GM12878 (cell line): Measurements from ENCODE around the gene LIMS2. TPM values are rescaled to one million over a fixed set of nuclear protein-coding genes. Genes with fewer than 3 reads are reported as not detected.

Experiments
- ATAC-seq: fragments of 200-7000 bp; cut with Tn5 transposase; 3 replicates; pipeline ENCODE4 v1.9.1; 2020; ENCODE audit warnings: mild to moderate bottlenecking, moderate library complexity
- BruUV-seq: library from RNA; stranded (reverse); fragments of 400-500 nt; replicated peaks from 2 replicates; lab custom pipeline; 2021; lab: Mats Ljungman, UMichigan
- CTCF ChIA-PET: fragments of 300-600 bp; sonication (Branson Sonifier 250); formaldehyde crosslinking; extraction: SDS; loops from one replicate; lab custom pipeline; 2021; ENCODE audit warnings: inconsistent platforms; lab: Yijun Ruan, JAX
- POLR2A ChIA-PET: fragments of 350-600 bp; formaldehyde crosslinking; extraction: SDS; loops from one replicate; lab custom pipeline; 2021; ENCODE audit warnings: inconsistent platforms; lab: Charles Lee
- RAD21 ChIA-PET: fragments of 300-600 bp; sonication (Branson Sonifier 250); formaldehyde crosslinking; loops from one replicate; lab custom pipeline; 2023; ENCODE audit warnings: antibody characterized with exemption; ENCODE audit not compliant: unreplicated experiment; lab: Charles Lee
- SMC1A ChIA-PET: fragments of 300-600 bp; sonication (Branson Sonifier 250); formaldehyde crosslinking; loops from one replicate; lab custom pipeline; 2023; ENCODE audit not compliant: unreplicated experiment, uncharacterized antibody; lab: Charles Lee
- DNase-seq: peaks from one replicate; pipeline ENCODE4 v3.0.0-alpha.2; 2011; ENCODE audit warnings: low read depth, low spot score
- FAIRE-seq: peaks from 3 replicates; lab custom pipeline; 2011; peaks lifted over from hg19 to GRCh38; lab: Jason Lieb, UNC
- H2AFZ ChIP-seq: 2 replicates; pipeline ENCODE4 v1.6.0; 2011; ENCODE audit warnings: low read depth, low read length, control low read depth; ENCODE audit not compliant: control insufficient read depth
- H3K27ac ChIP-seq: 2 replicates; pipeline ENCODE4 v1.5.1; 2011; ENCODE audit warnings: control low read depth; ENCODE audit not compliant: control insufficient read depth, insufficient read depth
- H3K27me3 ChIP-seq, 2 experiments: replicated peaks in 1 of 2; 2 replicates each; pipeline versions ENCODE4 v1.6.0 to v1.6.1; 2011; ENCODE audit warnings: low read length in 1 of 2; ENCODE audit not compliant: control insufficient read depth in 2 of 2, insufficient read depth in 2 of 2
- H3K36me3 ChIP-seq, 2 experiments: 2 replicates each; pipeline ENCODE4 v1.5.1; 2011; ENCODE audit warnings: low read length in 1 of 2; ENCODE audit not compliant: control insufficient read depth in 2 of 2, insufficient read depth in 2 of 2
- H3K4me1 ChIP-seq: 2 replicates; pipeline ENCODE4 v1.6.1; 2011; ENCODE audit warnings: mild to moderate bottlenecking, low read length, moderate library complexity, mixed read lengths; ENCODE audit not compliant: control insufficient read depth, insufficient read depth
- H3K4me2 ChIP-seq: 2 replicates; pipeline ENCODE4 v1.6.0; 2011; ENCODE audit warnings: control low read depth; ENCODE audit not compliant: control insufficient read depth, insufficient read depth
- H3K4me3 ChIP-seq: fragments of 200-600 bp; sonication (generic); 2 replicates; pipeline ENCODE4 v1.5.1; 2016
- H3K79me2 ChIP-seq: 2 replicates; pipeline ENCODE4 v1.6.0; 2011; ENCODE audit warnings: low read length; ENCODE audit not compliant: control insufficient read depth, insufficient read depth
- H3K9ac ChIP-seq: 2 replicates; pipeline ENCODE4 v1.8.0; 2011; ENCODE audit warnings: low read length, control low read depth, mixed read lengths; ENCODE audit not compliant: control insufficient read depth, insufficient read depth
- H3K9me3 ChIP-seq: replicated peaks from 3 replicates; pipeline ENCODE4 v1.5.1; 2011; ENCODE audit warnings: mild to moderate bottlenecking, low read length; ENCODE audit not compliant: control insufficient read depth, insufficient read depth
- H4K20me1 ChIP-seq: 2 replicates; pipeline ENCODE4 v1.6.0; 2011; ENCODE audit not compliant: control insufficient read depth, insufficient read depth
- ETV6 ChIP-seq, 2 experiments: fragments of 450-650 bp in 1 of 2; IDR thresholded peaks in 1 of 2; conservative IDR thresholded peaks in 1 of 2; 2 replicates each; pipeline ENCODE4 v1.6.1; 2014; ENCODE audit warnings: antibody characterized with exemption in 1 of 2, borderline replicate concordance in 1 of 2, low read depth in 1 of 2, mild to moderate bottlenecking in 1 of 2, moderate library complexity in 1 of 2
- MEF2A ChIP-seq: IDR thresholded peaks from 2 replicates; pipeline ENCODE4 v1.6.1; 2011; ENCODE audit warnings: low read depth, mild to moderate bottlenecking, low read length, moderate library complexity; ENCODE audit not compliant: insufficient read depth
- PML ChIP-seq: IDR thresholded peaks from 2 replicates; pipeline ENCODE4 v1.6.1; 2012; ENCODE audit warnings: low read length, inconsistent platforms
- RUNX3 ChIP-seq: IDR thresholded peaks from 2 replicates; pipeline ENCODE4 v1.6.1; 2012; ENCODE audit warnings: low read length, inconsistent platforms
- SMAD5 ChIP-seq: IDR thresholded peaks from 2 replicates; pipeline ENCODE4 v1.6.1; 2016; ENCODE audit warnings: antibody characterized with exemption, low read depth
- SUZ12 ChIP-seq: fragments of 200-600 bp; sonication (generic); IDR thresholded peaks from one replicate; pipeline ENCODE4 v1.6.1; 2018; ENCODE audit warnings: antibody characterized with exemption, mild to moderate bottlenecking; ENCODE audit not compliant: unreplicated experiment
- WGBS: methylation state at CpG from one replicate; pipeline ENCODE4 v1.1.6; 2016; ENCODE audit warnings: low lambda C conversion rate; ENCODE audit not compliant: insufficient replicate concordance, insufficient coverage; ENCODE audit errors: missing lambda C conversion rate; 5-methylcytosine and 5-hydroxymethylcytosine counted together
- in situ Hi-C: fragments of 300-500 bp; cut with MboI; formaldehyde crosslinking; loops from 9 replicates; pipeline ENCODE4 v1.14.3; 2018; ENCODE audit warnings: mixed read lengths
- intact Hi-C: fragments of 100-400 bp; cut with micrococcal nuclease; formaldehyde crosslinking; loops from one replicate; pipeline ENCODE4 v1.14.2; 2022; ENCODE audit not compliant: unreplicated experiment
- polyA plus RNA-seq, 11 experiments: library from polyadenylated mRNA; depleted of rRNA in 4 of 11; unstranded in 6 of 11; stranded (reverse) in 5 of 11; fragments of >200 nt; fragmentation: Nextera tagmentation in 4 of 11; fragmentation: Illumina TruSeq in 1 of 11; extraction: Ambion mirVana in 4 of 11; extraction: Trizol in 1 of 11; gene quantifications; 1 replicate in 1 of 11; 2 replicates in 10 of 11; pipeline versions ENCODE4 v1.2.1 to v1.2.3, GENCODE V29; 2011 to 2016; ENCODE audit warnings: inconsistent platforms in 2 of 11, missing spikeins in 2 of 11, low read depth in 1 of 11
- total RNA-seq, 4 experiments: library from RNA; depleted of rRNA in 3 of 4; stranded (reverse); fragments of >200 nt in 3 of 4; fragmentation: Illumina TruSeq in 1 of 4; extraction: Trizol in 1 of 4; gene quantifications; 2 replicates each; pipeline versions ENCODE4 v1.2.1 to v1.2.3, GENCODE V29; 2013 to 2021
- TF ChIP-seq, protein P1 (sequence below): fragments of 450-650 bp; IDR thresholded peaks from 2 replicates; pipeline ENCODE4 v1.6.1; 2014; ENCODE audit warnings: mild to moderate bottlenecking
- TF ChIP-seq, protein P2 (sequence below): fragments of 450-650 bp; IDR thresholded peaks from 2 replicates; pipeline ENCODE4 v1.6.1; 2018; ENCODE audit warnings: mild to moderate bottlenecking, low read depth, moderate library complexity; ENCODE audit not compliant: partially characterized antibody
- TF ChIP-seq, protein P3 (sequence below): fragments of 450-650 bp; IDR thresholded peaks from 2 replicates; pipeline ENCODE4 v1.6.1; 2017; ENCODE audit warnings: mild to moderate bottlenecking, moderate library complexity

The LIMS2 gene
- total and polyA plus RNA-seq, 10 of the 15 experiments (the other 5 are each of a cell fraction or from before 2014, with no cell fraction given) = 0.06 to 0.81 (median 0.16) TPM; not detected in 2

DNA sequence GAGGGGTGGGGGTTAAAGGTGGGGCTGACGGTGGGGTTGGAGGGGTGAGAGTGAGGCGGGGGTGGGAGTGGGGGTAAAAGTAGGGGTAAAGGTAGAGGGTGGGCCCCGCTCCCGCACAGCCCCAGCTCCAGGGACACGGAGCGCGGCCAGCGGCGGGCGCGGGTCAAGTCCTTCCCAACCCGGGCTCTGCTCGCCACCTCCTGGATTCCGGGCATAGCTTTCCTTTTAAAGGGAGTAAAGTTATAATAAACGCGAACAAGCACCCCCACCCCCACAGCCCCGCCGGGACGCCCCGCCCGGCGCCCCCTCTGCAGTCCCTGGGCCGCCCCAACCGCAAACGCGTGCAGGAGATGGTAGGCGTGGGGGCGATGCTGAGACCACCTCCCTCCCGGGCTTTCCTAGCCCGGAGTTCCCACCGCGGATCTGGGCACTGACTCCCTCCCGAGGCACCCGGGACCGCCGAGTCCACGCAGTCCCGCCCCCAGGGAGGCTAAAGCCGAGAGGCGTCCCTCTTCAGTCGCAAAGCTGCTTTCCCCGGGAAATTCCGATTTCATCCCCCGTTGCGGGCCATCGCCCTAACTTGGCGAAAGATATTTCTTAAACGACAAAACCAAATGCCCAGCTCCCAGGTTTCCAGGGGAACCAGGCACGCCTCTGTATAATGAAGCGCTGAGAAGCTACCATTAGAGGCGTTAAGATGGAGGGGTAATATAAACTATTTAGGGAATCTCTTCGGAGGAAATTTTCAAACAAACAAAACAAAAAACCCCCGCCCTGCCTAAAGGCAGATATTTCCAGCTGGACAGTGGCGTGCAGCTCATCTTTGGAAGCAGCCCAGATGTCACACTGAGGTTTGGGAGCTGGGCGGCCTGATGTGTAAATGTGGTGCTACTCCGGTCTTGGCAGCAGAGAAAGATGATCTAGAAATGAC lies at the start of gene LIMS2 (continued):
- TF ChIP-seq MEF2A (no peak), PML (no peak), SUZ12 (peak; percentile 94)

DNA sequence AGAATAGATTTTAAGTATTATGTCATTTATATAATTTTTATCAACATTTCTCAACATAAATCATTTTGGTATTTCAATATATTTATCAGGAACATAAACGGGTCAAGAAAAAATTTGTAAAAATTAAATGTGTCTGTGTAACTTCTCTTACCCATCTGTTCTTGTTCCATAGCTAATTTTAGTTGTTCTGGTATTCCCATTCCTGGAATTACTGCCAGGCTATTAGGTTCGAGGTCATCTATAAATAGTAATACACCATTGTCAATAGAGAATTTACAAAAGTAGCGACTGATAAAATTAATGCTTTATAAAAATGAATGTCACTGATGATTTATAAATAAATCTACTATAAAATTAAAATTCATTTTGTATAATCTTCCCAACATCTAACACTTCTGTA lies 47.5 kb upstream of the LIMS2 start:
- in situ Hi-C loops (no loop called here), intact Hi-C loops (no loop called here)
- RAD21 ChIA-PET = no interaction called here
- CTCF ChIA-PET = no interaction called here
- DNase-seq (no peak), FAIRE-seq (no peak), ATAC-seq (no peak)
- TF ChIP-seq, protein P1, sequence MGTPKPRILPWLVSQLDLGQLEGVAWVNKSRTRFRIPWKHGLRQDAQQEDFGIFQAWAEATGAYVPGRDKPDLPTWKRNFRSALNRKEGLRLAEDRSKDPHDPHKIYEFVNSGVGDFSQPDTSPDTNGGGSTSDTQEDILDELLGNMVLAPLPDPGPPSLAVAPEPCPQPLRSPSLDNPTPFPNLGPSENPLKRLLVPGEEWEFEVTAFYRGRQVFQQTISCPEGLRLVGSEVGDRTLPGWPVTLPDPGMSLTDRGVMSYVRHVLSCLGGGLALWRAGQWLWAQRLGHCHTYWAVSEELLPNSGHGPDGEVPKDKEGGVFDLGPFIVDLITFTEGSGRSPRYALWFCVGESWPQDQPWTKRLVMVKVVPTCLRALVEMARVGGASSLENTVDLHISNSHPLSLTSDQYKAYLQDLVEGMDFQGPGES = no peak
- TF ChIP-seq, protein P2, sequence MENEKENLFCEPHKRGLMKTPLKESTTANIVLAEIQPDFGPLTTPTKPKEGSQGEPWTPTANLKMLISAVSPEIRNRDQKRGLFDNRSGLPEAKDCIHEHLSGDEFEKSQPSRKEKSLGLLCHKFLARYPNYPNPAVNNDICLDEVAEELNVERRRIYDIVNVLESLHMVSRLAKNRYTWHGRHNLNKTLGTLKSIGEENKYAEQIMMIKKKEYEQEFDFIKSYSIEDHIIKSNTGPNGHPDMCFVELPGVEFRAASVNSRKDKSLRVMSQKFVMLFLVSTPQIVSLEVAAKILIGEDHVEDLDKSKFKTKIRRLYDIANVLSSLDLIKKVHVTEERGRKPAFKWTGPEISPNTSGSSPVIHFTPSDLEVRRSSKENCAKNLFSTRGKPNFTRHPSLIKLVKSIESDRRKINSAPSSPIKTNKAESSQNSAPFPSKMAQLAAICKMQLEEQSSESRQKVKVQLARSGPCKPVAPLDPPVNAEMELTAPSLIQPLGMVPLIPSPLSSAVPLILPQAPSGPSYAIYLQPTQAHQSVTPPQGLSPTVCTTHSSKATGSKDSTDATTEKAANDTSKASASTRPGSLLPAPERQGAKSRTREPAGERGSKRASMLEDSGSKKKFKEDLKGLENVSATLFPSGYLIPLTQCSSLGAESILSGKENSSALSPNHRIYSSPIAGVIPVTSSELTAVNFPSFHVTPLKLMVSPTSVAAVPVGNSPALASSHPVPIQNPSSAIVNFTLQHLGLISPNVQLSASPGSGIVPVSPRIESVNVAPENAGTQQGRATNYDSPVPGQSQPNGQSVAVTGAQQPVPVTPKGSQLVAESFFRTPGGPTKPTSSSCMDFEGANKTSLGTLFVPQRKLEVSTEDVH = no peak
- TF ChIP-seq SMAD5 = no peak
- TF ChIP-seq, protein P3, sequence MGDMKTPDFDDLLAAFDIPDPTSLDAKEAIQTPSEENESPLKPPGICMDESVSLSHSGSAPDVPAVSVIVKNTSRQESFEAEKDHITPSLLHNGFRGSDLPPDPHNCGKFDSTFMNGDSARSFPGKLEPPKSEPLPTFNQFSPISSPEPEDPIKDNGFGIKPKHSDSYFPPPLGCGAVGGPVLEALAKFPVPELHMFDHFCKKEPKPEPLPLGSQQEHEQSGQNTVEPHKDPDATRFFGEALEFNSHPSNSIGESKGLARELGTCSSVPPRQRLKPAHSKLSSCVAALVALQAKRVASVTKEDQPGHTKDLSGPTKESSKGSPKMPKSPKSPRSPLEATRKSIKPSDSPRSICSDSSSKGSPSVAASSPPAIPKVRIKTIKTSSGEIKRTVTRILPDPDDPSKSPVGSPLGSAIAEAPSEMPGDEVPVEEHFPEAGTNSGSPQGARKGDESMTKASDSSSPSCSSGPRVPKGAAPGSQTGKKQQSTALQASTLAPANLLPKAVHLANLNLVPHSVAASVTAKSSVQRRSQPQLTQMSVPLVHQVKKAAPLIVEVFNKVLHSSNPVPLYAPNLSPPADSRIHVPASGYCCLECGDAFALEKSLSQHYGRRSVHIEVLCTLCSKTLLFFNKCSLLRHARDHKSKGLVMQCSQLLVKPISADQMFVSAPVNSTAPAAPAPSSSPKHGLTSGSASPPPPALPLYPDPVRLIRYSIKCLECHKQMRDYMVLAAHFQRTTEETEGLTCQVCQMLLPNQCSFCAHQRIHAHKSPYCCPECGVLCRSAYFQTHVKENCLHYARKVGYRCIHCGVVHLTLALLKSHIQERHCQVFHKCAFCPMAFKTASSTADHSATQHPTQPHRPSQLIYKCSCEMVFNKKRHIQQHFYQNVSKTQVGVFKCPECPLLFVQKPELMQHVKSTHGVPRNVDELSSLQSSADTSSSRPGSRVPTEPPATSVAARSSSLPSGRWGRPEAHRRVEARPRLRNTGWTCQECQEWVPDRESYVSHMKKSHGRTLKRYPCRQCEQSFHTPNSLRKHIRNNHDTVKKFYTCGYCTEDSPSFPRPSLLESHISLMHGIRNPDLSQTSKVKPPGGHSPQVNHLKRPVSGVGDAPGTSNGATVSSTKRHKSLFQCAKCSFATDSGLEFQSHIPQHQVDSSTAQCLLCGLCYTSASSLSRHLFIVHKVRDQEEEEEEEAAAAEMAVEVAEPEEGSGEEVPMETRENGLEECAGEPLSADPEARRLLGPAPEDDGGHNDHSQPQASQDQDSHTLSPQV = no peak
- no peak for TF ChIP-seq RUNX3
- TF ChIP-seq ETV6 (conservative IDR thresholded peaks at IDR 0.05 in 1 of 2, IDR thresholded peaks at IDR 0.05 in 1 of 2; ENCODE audit: borderline replicate concordance in 1 of 2, low read depth in 1 of 2) = no peak
- Histone ChIP-seq H3K79me2 (no peaks in the 10 kb centered on the region), H4K20me1 (no peaks in the 10 kb centered on the region), H3K4me3 (no peak overlapping the region), H3K9me3 (no peaks in the 10 kb centered on the region), H3K27ac (no peak overlapping the region), H3K4me2 (no peak overlapping the region), H3K36me3 (peaks cover 8 to 26% of the 10 kb centered on the region in 2 experiments), H3K4me1 (no peaks in the 10 kb centered on the region), H3K27me3 (no peaks in the 10 kb centered on the region), H3K9ac (no peak overlapping the region), H2AFZ (no peak overlapping the region)
- SMC1A ChIA-PET = no interaction called here
- 97% methylated on average over 3 of the region's 3 CpGs for WGBS
- POLR2A ChIA-PET = interaction anchor here (0.6 kb wide), 1 partner anchor 72 kb away, joined by 3 read pairs; no protein-coding TSS in a partner anchor
- BruUV-seq = no TSS peak
